HepG2 (cell line): ENCODE measurements around the gene HDAC10. TPM values are rescaled to one million over a fixed set of nuclear protein-coding genes. Genes with fewer than 3 reads are reported as not detected.

Experiments used
- AHR ChIP-seq: IDR thresholded peaks from 2 replicates; pipeline ENCODE4 v1.6.1; 2018; ENCODE audit warnings: missing genetic modification reagents, missing compliant biosample characterization
- BCL3 ChIP-seq: sonication (generic); formaldehyde crosslinking; IDR thresholded peaks from 2 replicates; pipeline ENCODE4 v1.5.1; 2020; ENCODE audit warnings: mild to moderate bottlenecking, missing genetic modification reagents, moderate library complexity
- FIP1L1 ChIP-seq: fragments of 200-400 bp; formaldehyde crosslinking; IDR thresholded peaks from 2 replicates; pipeline ENCODE4 v1.6.1; 2018; ENCODE audit warnings: low read depth, mild to moderate bottlenecking, low read length, moderate library complexity, borderline replicate concordance; ENCODE audit not compliant: insufficient read depth
- GATAD2A ChIP-seq: IDR thresholded peaks from 2 replicates; pipeline ENCODE4 v1.6.1; 2016
- IKZF4 ChIP-seq: sonication (generic); formaldehyde crosslinking; IDR thresholded peaks from 2 replicates; pipeline ENCODE4 v1.5.1; 2020; ENCODE audit warnings: borderline replicate concordance, mild to moderate bottlenecking, low read depth, missing genetic modification reagents; ENCODE audit errors: not compliant biosample characterization
- MXD4 ChIP-seq: IDR thresholded peaks from 2 replicates; pipeline ENCODE4 v1.6.1; 2016; ENCODE audit warnings: mild to moderate bottlenecking, missing biosample characterization, missing genetic modification reagents
- TERF1 ChIP-seq: sonication (generic); formaldehyde crosslinking; IDR thresholded peaks from 2 replicates; pipeline ENCODE4 v1.8.0; 2022; ENCODE audit warnings: mild to moderate bottlenecking, missing genetic modification reagents, moderate library complexity
- THRA ChIP-seq: sonication (generic); formaldehyde crosslinking; IDR thresholded peaks from 2 replicates; pipeline ENCODE4 v1.4.0; 2020; ENCODE audit warnings: missing genetic modification reagents, borderline replicate concordance
- ZNF609 ChIP-seq: sonication (generic); formaldehyde crosslinking; IDR thresholded peaks from 2 replicates; pipeline ENCODE4 v1.4.0; 2020; ENCODE audit warnings: mild to moderate bottlenecking, missing genetic modification reagents, borderline replicate concordance
- ZNF792 ChIP-seq: IDR thresholded peaks from 2 replicates; pipeline ENCODE4 v1.6.1; 2016
- ZNF883 ChIP-seq: sonication (generic); formaldehyde crosslinking; IDR thresholded peaks from 2 replicates; pipeline ENCODE4 v1.5.1; 2020; ENCODE audit warnings: mild to moderate bottlenecking, missing genetic modification reagents; ENCODE audit errors: not compliant biosample characterization
- ZNF891 ChIP-seq: sonication (generic); formaldehyde crosslinking; IDR thresholded peaks from 2 replicates; pipeline ENCODE4 v1.5.0; 2020; ENCODE audit warnings: mild to moderate bottlenecking, missing genetic modification reagents
- polyA plus RNA-seq, 8 experiments: library from polyadenylated mRNA; depleted of rRNA in 3 of 8; stranded (reverse) in 7 of 8; unstranded in 1 of 8; fragments of >200 nt; fragmentation: Illumina TruSeq in 4 of 8; extraction: Trizol in 4 of 8; gene quantifications; 2 replicates each; pipeline versions ENCODE4 v1.2.1 to v1.2.3, GENCODE V29; 2011 to 2016; ENCODE audit warnings: low read depth in 4 of 8, missing spikeins in 1 of 8, mixed read lengths in 1 of 8; ENCODE audit not compliant: insufficient read depth in 1 of 8
- total RNA-seq, 5 experiments: library from RNA; depleted of rRNA; stranded (reverse); fragments of >200 nt; fragmentation: Illumina TruSeq; extraction: Trizol; gene quantifications; 2 replicates each; pipeline ENCODE4 v1.2.3, GENCODE V29; 2016; ENCODE audit warnings: low read depth in 1 of 5
- TF ChIP-seq, protein P1 (sequence below): sonication (generic); formaldehyde crosslinking; conservative IDR thresholded peaks from 2 replicates; pipeline ENCODE4 v1.4.0; 2020; ENCODE audit warnings: missing genetic modification reagents
- TF ChIP-seq, protein P2 (sequence below): sonication (generic); formaldehyde crosslinking; IDR thresholded peaks from 2 replicates; pipeline ENCODE4 v1.4.0; 2020; ENCODE audit warnings: missing genetic modification reagents, low read depth, mild to moderate bottlenecking, borderline replicate concordance

Gene HDAC10
- total and polyA plus RNA-seq, 2 of the 13 experiments (the other 11 are each of a cell fraction or from before 2014, with no cell fraction given): 13.9 to 14.9 TPM

DNA sequence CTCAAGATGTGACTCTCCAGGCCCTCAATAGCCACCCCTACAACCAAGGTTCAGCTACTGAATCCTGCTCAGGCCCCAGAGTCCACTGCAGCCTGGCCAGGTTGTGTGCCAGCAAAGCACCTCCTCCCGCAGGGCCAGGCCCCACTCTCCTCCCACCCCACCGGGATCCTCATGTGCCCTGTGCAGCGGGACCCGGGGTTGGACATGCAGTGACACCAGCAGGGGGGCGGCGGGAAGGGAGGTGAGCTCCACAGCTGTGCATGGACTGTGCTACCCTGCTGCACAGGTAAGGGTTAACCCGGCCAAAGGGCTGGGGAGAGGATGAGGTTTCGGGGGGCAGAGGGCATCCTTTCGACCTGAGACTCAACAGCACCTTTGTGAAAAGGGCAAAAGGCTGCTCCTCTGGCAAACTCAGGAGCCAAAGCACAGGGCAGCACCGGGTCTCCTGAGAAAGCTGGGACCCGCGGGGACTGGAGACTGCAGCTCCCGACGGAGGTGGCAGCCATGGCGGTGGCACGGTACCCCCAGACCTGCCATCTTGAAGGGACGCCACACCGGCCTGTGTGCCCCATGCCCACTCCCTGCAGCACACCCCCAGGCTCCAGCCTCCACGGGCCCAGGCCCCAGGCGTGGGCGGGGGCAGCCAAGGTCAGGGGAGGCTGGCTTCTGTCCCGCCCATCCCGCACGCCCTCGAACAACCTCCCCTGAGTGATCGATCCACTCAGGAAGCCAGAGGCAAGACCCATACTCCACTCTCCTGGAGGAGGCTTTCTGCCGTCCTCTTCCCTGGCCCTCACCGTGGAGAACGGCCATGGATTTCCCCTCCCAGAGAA lies 45.8 kb upstream of the HDAC10 start (continued):
- TF ChIP-seq, protein P1, sequence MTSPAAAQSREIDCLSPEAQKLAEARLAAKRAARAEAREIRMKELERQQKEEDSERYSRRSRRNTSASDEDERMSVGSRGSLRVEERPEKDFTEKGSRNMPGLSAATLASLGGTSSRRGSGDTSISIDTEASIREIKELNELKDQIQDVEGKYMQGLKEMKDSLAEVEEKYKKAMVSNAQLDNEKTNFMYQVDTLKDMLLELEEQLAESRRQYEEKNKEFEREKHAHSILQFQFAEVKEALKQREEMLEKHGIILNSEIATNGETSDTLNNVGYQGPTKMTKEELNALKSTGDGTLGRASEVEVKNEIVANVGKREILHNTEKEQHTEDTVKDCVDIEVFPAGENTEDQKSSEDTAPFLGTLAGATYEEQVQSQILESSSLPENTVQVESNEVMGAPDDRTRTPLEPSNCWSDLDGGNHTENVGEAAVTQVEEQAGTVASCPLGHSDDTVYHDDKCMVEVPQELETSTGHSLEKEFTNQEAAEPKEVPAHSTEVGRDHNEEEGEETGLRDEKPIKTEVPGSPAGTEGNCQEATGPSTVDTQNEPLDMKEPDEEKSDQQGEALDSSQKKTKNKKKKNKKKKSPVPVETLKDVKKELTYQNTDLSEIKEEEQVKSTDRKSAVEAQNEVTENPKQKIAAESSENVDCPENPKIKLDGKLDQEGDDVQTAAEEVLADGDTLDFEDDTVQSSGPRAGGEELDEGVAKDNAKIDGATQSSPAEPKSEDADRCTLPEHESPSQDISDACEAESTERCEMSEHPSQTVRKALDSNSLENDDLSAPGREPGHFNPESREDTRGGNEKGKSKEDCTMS (CRISPR knock-in tag): no peak
- TF ChIP-seq GATAD2A (CRISPR knock-in tag) (no peak), ZNF792 (no peak), TERF1 (CRISPR knock-in tag) (no peak), IKZF4 (CRISPR knock-in tag) (no peak), AHR (no peak), THRA (CRISPR knock-in tag) (peak; percentile 77; the same call in 1 of the 2 replicates), ZNF891 (no peak), BCL3 (no peak), FIP1L1 (no peak), ZNF609 (CRISPR knock-in tag) (no peak), ZNF883 (no peak), MXD4 (CRISPR knock-in tag) (no peak)
- TF ChIP-seq, protein P2, sequence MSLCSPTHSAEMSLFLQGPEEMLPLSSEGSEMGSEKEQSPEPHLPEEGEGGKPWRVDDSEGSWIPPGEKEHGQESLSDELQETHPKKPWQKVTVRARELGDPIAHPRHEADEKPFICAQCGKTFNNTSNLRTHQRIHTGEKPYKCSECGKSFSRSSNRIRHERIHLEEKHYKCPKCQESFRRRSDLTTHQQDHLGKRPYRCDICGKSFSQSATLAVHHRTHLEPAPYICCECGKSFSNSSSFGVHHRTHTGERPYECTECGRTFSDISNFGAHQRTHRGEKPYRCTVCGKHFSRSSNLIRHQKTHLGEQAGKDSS (CRISPR knock-in tag): peak; percentile 28; the same call in 1 of the 2 replicates
